HEK293 (cell line): ENCODE results near the gene WNT5B.

Experiments used
- CTCF ChIA-PET: fragments of 350-600 bp; formaldehyde crosslinking; extraction: SDS; loops from one replicate; lab custom pipeline; 2021; ENCODE audit warnings: antibody characterized with exemption; lab: Yijun Ruan, JAX
- POLR2A ChIA-PET: fragments of 300-600 bp; formaldehyde crosslinking; extraction: SDS; loops from one replicate; lab custom pipeline; 2020; ENCODE audit warnings: antibody characterized with exemption, inconsistent platforms; lab: Yijun Ruan, JAX
- H3K27ac ChIP-seq: fragments of 200-500 bp; sonication (Bioruptor generic); 2 replicates; pipeline ENCODE4 v1.5.1; 2014; ENCODE audit warnings: low read depth, low read length, control low read depth, inconsistent platforms; ENCODE audit errors: extremely low read depth
- H3K36me3 ChIP-seq, 2 experiments: fragments of 200-500 bp in 1 of 2; sonication (Bioruptor generic) in 1 of 2; 1 replicate in 1 of 2; 2 replicates in 1 of 2; pipeline ENCODE4 v1.5.1; 2014 to 2017; ENCODE audit warnings: inconsistent platforms in 2 of 2, low read length in 2 of 2; ENCODE audit not compliant: control insufficient read depth in 2 of 2, insufficient read depth in 1 of 2
- H3K4me1 ChIP-seq: fragments of 200-500 bp; sonication (Bioruptor generic); 2 replicates; pipeline ENCODE4 v1.5.1; 2014; ENCODE audit warnings: mild to moderate bottlenecking, low read length, inconsistent platforms; ENCODE audit not compliant: control insufficient read depth, insufficient read depth
- H3K4me3 ChIP-seq: 2 replicates; pipeline ENCODE4 v1.5.1; 2011; ENCODE audit warnings: low read depth, mild to moderate bottlenecking, control low read depth, low read length, moderate library complexity
- H3K9me3 ChIP-seq: fragments of 200-500 bp; sonication (Bioruptor generic); 2 replicates; pipeline ENCODE4 v1.5.1; 2014; ENCODE audit warnings: low read depth, low read length, inconsistent platforms; ENCODE audit not compliant: control insufficient read depth, insufficient read depth
- EGR2 ChIP-seq: fragments of 450-650 bp; formaldehyde crosslinking; IDR thresholded peaks from 2 replicates; pipeline ENCODE4 v1.5.1; 2016; ENCODE audit warnings: low read depth, missing biosample characterization, missing genetic modification characterization
- FEZF1 ChIP-seq: fragments of 450-650 bp; formaldehyde crosslinking; IDR thresholded peaks from 2 replicates; pipeline ENCODE4 v1.5.1; 2016; ENCODE audit warnings: missing biosample characterization, missing genetic modification characterization
- GLI2 ChIP-seq: fragments of 450-650 bp; formaldehyde crosslinking; IDR thresholded peaks from 2 replicates; pipeline ENCODE4; 2017; ENCODE audit warnings: missing biosample characterization, missing genetic modification characterization, low read depth, borderline replicate concordance
- IKZF3 ChIP-seq: fragments of 450-650 bp; IDR thresholded peaks from 2 replicates; pipeline ENCODE4 v1.5.0; 2018; ENCODE audit warnings: missing biosample characterization, mild to moderate bottlenecking, missing genetic modification characterization, moderate library complexity
- MEIS1 ChIP-seq: sonication (generic); formaldehyde crosslinking; IDR thresholded peaks from 2 replicates; pipeline ENCODE4 v1.8.1; 2022; ENCODE audit warnings: missing genetic modification reagents, mild to moderate bottlenecking, borderline replicate concordance
- ZFHX2 ChIP-seq: fragments of 450-650 bp; formaldehyde crosslinking; conservative IDR thresholded peaks from 2 replicates; pipeline ENCODE4 v1.5.1; 2016; ENCODE audit warnings: missing biosample characterization, missing genetic modification characterization
- ZFP41 ChIP-seq: fragments of 450-650 bp; formaldehyde crosslinking; IDR thresholded peaks from 2 replicates; pipeline ENCODE4 v1.5.1; 2016; ENCODE audit warnings: missing biosample characterization, missing genetic modification characterization, borderline replicate concordance
- ZNF174 ChIP-seq: fragments of 450-650 bp; formaldehyde crosslinking; IDR thresholded peaks from 2 replicates; pipeline ENCODE4 v1.5.0; 2017; ENCODE audit warnings: missing biosample characterization, mild to moderate bottlenecking, missing genetic modification characterization
- ZNF202 ChIP-seq: fragments of 450-650 bp; formaldehyde crosslinking; IDR thresholded peaks from 2 replicates; pipeline ENCODE4 v1.5.1; 2016; ENCODE audit warnings: missing biosample characterization, missing genetic modification characterization, borderline replicate concordance
- ZNF24 ChIP-seq: fragments of 450-650 bp; formaldehyde crosslinking; IDR thresholded peaks from 2 replicates; pipeline ENCODE4 v1.5.1; 2016; ENCODE audit warnings: missing biosample characterization, missing genetic modification characterization
- ZNF341 ChIP-seq: fragments of 450-650 bp; formaldehyde crosslinking; IDR thresholded peaks from 2 replicates; pipeline ENCODE4; 2016; ENCODE audit warnings: low read depth, missing biosample characterization, missing genetic modification characterization
- ZNF561 ChIP-seq: fragments of 450-650 bp; IDR thresholded peaks from 2 replicates; pipeline ENCODE4 v1.5.1; 2018; ENCODE audit warnings: missing biosample characterization, missing genetic modification characterization, borderline replicate concordance
- ZNF624 ChIP-seq: fragments of 450-650 bp; formaldehyde crosslinking; IDR thresholded peaks from 2 replicates; pipeline ENCODE4 v1.5.1; 2017; ENCODE audit warnings: missing biosample characterization, missing genetic modification characterization
- ZNF747 ChIP-seq: fragments of 450-650 bp; formaldehyde crosslinking; IDR thresholded peaks from 2 replicates; pipeline ENCODE4 v1.5.1; 2016; ENCODE audit warnings: missing biosample characterization, missing genetic modification characterization
- TF ChIP-seq, protein P1 (sequence below): fragments of 450-650 bp; formaldehyde crosslinking; IDR thresholded peaks from 2 replicates; pipeline ENCODE4 v1.5.1; 2017; ENCODE audit warnings: missing biosample characterization, missing genetic modification characterization

WNT5B gene

DNA sequence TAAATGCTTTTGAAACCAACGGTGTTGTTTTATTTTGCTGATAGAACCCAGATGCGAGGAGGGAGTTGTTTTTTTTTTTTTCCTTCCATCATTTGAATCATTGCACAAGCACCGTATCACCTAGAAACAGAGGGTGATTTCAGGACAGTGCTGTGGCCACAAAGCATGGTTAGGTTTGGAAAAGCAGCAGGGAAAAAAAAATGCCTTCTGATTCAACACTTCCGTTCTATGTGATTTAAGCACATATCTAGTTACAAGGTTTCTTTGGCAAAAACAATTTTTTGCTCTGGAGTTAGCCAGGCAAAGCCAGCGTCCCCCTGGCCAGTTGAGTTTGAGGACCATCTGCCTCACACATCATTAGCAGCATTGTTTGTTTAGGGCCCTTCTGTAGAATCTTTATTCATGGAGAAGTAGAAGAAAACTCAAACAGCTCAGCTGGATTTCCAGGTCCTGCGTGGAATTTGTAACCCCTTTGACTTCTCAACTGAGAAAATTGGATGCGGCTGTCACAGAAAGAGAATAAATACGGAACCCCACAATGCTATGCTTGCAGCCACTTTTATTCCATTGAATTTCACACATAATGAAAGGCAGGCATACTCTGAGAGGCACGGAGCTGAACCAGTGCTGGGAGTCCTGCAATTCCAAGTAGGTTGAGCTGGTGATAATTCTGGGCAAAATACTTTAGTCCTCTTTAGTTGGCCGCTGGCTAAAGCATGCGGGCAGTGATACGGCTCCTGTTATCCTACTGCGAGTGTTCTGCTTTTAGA, 17.0 kb upstream of the WNT5B start:
- H3K4me1 ChIP-seq: peaks cover 3% of the 10 kb centered on the region
- POLR2A ChIA-PET: no interaction called here
- no peak overlapping the region for H3K4me3 ChIP-seq
- H3K27ac ChIP-seq: no peak overlapping the region
- H3K9me3 ChIP-seq: no peaks in the 10 kb centered on the region
- TF ChIP-seq, protein P1, sequence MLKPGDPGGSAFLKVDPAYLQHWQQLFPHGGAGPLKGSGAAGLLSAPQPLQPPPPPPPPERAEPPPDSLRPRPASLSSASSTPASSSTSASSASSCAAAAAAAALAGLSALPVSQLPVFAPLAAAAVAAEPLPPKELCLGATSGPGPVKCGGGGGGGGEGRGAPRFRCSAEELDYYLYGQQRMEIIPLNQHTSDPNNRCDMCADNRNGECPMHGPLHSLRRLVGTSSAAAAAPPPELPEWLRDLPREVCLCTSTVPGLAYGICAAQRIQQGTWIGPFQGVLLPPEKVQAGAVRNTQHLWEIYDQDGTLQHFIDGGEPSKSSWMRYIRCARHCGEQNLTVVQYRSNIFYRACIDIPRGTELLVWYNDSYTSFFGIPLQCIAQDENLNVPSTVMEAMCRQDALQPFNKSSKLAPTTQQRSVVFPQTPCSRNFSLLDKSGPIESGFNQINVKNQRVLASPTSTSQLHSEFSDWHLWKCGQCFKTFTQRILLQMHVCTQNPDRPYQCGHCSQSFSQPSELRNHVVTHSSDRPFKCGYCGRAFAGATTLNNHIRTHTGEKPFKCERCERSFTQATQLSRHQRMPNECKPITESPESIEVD (tag by site-specific recombination): peak; percentile 20; the same call in 1 of the 2 replicates
- TF ChIP-seq ZNF202: no peak
- CTCF ChIA-PET: interaction anchor here (0.5 to 1.3 kb wide), 4 partner anchors 11 to 980 kb away, joined by 3 read pairs; no protein-coding TSS in a partner anchor
- H3K36me3 ChIP-seq: no peaks in the 10 kb centered on the region

DNA sequence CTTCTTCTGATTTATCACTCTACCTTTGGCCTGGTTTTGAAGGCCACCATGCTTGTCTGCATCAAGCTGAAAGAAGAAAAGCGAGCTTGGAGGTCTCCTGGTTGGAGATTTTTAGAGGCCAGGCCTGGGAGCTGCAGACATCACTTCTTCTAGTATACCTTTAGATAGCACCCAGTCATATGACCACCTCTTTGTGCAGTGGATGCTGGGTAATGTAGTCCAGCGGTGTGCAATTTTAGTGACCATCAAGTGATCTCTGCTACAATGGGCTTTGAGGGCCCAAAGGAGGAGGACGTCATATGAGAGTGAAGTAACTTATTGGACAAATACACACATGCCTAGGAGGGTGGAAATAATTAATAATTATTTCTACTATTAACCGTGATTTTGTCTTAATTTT, 15.2 kb upstream of the WNT5B start:
- POLR2A ChIA-PET: no interaction called here
- CTCF ChIA-PET: interaction anchor here (1.4 kb wide), 1 partner anchor 496 kb away, joined by 4 read pairs; no protein-coding TSS in a partner anchor
- Histone ChIP-seq H3K4me1 (peaks cover 6% of the 10 kb centered on the region), H3K27ac (no peak overlapping the region), H3K9me3 (no peaks in the 10 kb centered on the region), H3K36me3 (no peaks in the 10 kb centered on the region), H3K4me3 (no peak overlapping the region)
- TF ChIP-seq ZFHX2 (tag by site-specific recombination) (no peak), MEIS1 (no peak), ZNF624 (tag by site-specific recombination) (no peak), ZNF24 (tag by site-specific recombination) (0 out of 2 replicates have a peak, but pooled peaks have one; percentile 30), EGR2 (tag by site-specific recombination) (no peak), ZNF561 (no peak), ZNF202 (no peak), GLI2 (no peak)

GRCh38 chr12:1614360-1614759, 14.7 kb upstream of the WNT5B start:
- TF ChIP-seq IKZF3 (tag by site-specific recombination): peak; percentile 29; the same call in 1 of the 2 replicates
- TF ChIP-seq ZFP41 (tag by site-specific recombination): no peak
- TF ChIP-seq FEZF1: no peak
- no peak for TF ChIP-seq ZNF747 (tag by site-specific recombination)

GRCh38 chr12:1616233-1617066, 12.6 kb upstream of the WNT5B start:
- no peaks in the 10 kb centered on the region for H3K36me3 ChIP-seq
- no peak overlapping the region for H3K27ac ChIP-seq
- ChIA-PET POLR2A (interaction anchor here (2.0 kb wide), 1 partner anchor 11 kb away, joined by 4 read pairs; no protein-coding TSS in a partner anchor), CTCF (interaction anchor here (0.7 to 1.7 kb wide), 5 partner anchors 11 to 800 kb away, joined by 3 to 8 read pairs (median 3); partner anchors contain the start of gene WNT5B)
- TF ChIP-seq ZNF341 (tag by site-specific recombination): 0 out of 2 replicates have a peak, but pooled peaks have one; percentile 18
- no peak for TF ChIP-seq ZNF174 (tag by site-specific recombination)
- peaks cover 8% of the 10 kb centered on the region for H3K4me1 ChIP-seq
- H3K9me3 ChIP-seq: no peaks in the 10 kb centered on the region
- H3K4me3 ChIP-seq: no peak overlapping the region

More at GRCh38 chr12:1614360-1614759, 14.7 kb upstream of the WNT5B start:
- ChIA-PET CTCF (interaction anchor here (1.4 kb wide), 1 partner anchor 497 kb away, joined by 4 read pairs; no protein-coding TSS in a partner anchor), POLR2A (no interaction called here)
- Histone ChIP-seq H3K4me3 (no peak overlapping the region), H3K9me3 (no peaks in the 10 kb centered on the region), H3K27ac (no peak overlapping the region), H3K4me1 (peaks cover 10% of the 10 kb centered on the region), H3K36me3 (no peaks in the 10 kb centered on the region)
